IMR-90 (cell line): ENCODE results near the gene SPECC1L. TPM values are rescaled to one million over a fixed set of nuclear protein-coding genes. Genes with fewer than 3 reads are reported as not detected.

Experiments used
- CHD1 ChIP-seq: IDR thresholded peaks from 2 replicates; pipeline ENCODE4 v1.6.1; 2012; ENCODE audit warnings: low read depth, low read length, improper control_type of control experiment
- CTCF ChIP-seq: conservative IDR thresholded peaks from 2 replicates; pipeline ENCODE4 v1.5.1; 2012; ENCODE audit warnings: mild to moderate bottlenecking, low read depth, low read length, improper control_type of control experiment
- MAFK ChIP-seq: IDR thresholded peaks from 2 replicates; pipeline ENCODE4 v1.6.1; 2012; ENCODE audit warnings: low read depth, low read length, improper control_type of control experiment
- NFE2L2 ChIP-seq: fragments of 150-350 bp; IDR thresholded peaks from 2 replicates; pipeline ENCODE4 v1.6.1; 2016; ENCODE audit warnings: low read depth, mild to moderate bottlenecking, low read length
- POLR2A ChIP-seq: IDR thresholded peaks from 2 replicates; pipeline ENCODE4 v1.6.1; 2012; ENCODE audit warnings: mild to moderate bottlenecking, low read depth, low read length
- SMC3 ChIP-seq: fragments of 150-350 bp; IDR thresholded peaks from 2 replicates; pipeline ENCODE4 v1.6.1; 2016; ENCODE audit warnings: low read depth, mild to moderate bottlenecking, antibody characterized with exemption, low read length, moderate library complexity
- polyA plus RNA-seq, 3 experiments: library from polyadenylated mRNA; depleted of rRNA; stranded (reverse); fragments of >200 nt; gene quantifications; 2 replicates each; pipeline ENCODE4 v1.2.3, GENCODE V29; 2012; ENCODE audit warnings: low replicate concordance in 1 of 3
- total RNA-seq: library from RNA; depleted of rRNA; stranded (reverse); fragments of >200 nt; gene quantifications from 2 replicates; pipeline ENCODE4 v1.2.3, GENCODE V29; 2012

Gene SPECC1L
- total and polyA plus RNA-seq, 2 of the 4 experiments (the other 2 are of a cell fraction) = 18.7 to 44.1 TPM

- no peak for TF ChIP-seq CTCF
- no peak for TF ChIP-seq NFE2L2
- TF ChIP-seq SMC3 = no peak
- TF ChIP-seq POLR2A = no peak
- TF ChIP-seq CHD1 = no peak
- no peak for TF ChIP-seq MAFK
Observed at GRCh38 chr22:24411256-24412004, 140.8 kb downstream of the SPECC1L start (continued).
